IMR-90 (cell line): ENCODE data around the gene STAT1.

Source experiments
- CTCF ChIP-seq: conservative IDR thresholded peaks from 2 replicates; pipeline ENCODE4 v1.5.1; 2012; ENCODE audit warnings: mild to moderate bottlenecking, low read depth, low read length, improper control_type of control experiment
- MAFK ChIP-seq: IDR thresholded peaks from 2 replicates; pipeline ENCODE4 v1.6.1; 2012; ENCODE audit warnings: low read depth, low read length, improper control_type of control experiment
- POLR2A ChIP-seq: IDR thresholded peaks from 2 replicates; pipeline ENCODE4 v1.6.1; 2012; ENCODE audit warnings: mild to moderate bottlenecking, low read depth, low read length
- RFX5 ChIP-seq: IDR thresholded peaks from 2 replicates; pipeline ENCODE4 v1.8.0; 2012; ENCODE audit warnings: low read depth, mild to moderate bottlenecking, low read length, moderate library complexity

GRCh38 chr2:190940454-190940853 is 73.5 kb downstream of the STAT1 start:
- no peak for TF ChIP-seq POLR2A
- no peak for TF ChIP-seq MAFK
- no peak for TF ChIP-seq RFX5
- TF ChIP-seq CTCF = no peak
